GM19397 (cell line): ENCODE data around the gene SNED1.

ENCODE experiments used
- ATAC-seq: cut with Tn5 transposase; IDR thresholded peaks from one replicate; pipeline ENCODE4 v1.9.1; 2021; ENCODE audit warnings: mild to moderate bottlenecking, moderate library complexity; ENCODE audit not compliant: unreplicated experiment

Gene SNED1

DNA sequence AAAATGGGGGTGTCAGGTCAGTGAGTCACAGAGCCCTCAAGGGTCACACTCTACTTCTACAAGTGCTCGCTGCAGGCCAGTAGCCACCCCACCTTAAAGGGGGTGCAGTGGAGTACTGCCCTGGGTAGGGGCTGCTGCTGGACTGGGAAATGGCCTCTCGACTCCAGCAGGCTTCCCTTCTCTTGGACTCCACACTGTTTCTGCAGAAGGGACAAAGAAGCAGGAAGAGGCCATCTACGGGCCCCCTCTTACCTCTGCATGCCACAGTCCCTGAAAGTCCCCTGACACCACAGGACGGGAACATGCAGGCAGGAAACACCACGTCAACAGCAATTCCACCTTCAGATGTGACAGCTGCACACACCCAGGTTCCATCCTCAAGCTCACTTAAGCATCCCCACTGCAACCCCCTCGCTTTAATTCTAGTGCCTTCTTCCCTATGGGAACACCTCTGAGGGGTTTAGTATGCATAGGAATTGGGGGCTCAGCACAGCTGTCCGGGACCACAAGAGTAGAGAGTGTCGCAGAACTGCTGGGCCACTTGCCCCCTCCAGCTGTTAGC lies 22.3 kb downstream of the SNED1 start:
- ATAC-seq, result no peak

- ATAC-seq, result no peak
Observed at GRCh38 chr2:241025639-241026038, 27.2 kb downstream of the SNED1 start.

DNA sequence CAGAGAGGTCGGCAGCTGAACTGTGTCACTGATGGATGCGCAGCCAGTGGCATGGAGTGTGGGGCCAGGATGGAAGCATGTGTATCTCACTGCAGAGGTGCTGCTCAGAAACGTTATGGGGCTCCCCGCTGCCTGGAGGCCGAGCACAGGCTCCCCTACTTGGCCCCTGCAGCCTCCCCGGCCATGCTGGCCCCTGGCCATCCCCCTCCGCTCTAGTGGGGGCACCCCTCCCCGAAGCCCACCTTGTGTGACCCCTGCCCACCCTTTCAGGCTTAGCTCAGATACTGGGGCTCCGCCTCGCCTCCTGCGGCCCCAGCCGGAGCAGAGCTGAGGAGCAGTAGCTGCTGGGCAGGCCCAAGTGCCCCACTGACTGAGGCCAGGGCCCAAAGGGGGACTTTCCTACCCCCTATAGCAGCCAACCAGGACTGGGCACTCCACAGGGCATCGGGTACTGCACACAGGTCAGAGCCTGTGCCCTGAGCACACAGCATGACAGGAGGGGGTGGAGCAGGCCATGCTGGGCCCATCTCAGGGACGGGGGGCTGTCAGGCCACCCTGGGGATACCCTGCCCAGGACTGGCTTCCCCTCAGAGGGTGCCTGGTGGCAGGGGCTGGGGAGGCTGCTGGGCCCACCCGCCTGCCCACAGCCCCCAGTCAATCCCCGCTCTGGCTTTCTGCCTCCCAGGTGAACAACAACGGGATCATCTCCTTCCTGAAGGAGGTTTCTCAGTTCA lies 31.3 kb downstream of the SNED1 start:
- ATAC-seq, result no peak

DNA sequence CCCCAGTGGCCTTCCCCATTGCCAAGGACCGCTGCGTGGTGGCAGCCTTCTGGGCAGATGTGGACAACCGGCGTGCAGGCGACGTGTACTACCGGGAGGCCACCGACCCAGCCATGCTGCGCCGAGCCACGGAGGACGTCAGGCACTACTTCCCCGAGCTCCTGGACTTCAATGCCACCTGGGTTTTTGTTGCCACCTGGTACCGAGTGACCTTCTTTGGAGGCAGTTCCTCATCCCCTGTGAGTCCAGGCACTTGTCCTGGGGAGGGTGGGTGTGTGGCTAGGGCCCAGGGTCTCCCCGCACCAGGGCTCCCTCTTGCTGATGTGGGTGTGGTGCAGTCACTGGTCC lies 31.9 kb downstream of the SNED1 start:
- no peak for ATAC-seq

GRCh38 chr2:241030883-241031282 lies 32.5 kb downstream of the SNED1 start:
- ATAC-seq, result no peak

- ATAC-seq, result no peak
Observed at GRCh38 chr2:241031436-241032165, 33.2 kb downstream of the SNED1 start.

DNA sequence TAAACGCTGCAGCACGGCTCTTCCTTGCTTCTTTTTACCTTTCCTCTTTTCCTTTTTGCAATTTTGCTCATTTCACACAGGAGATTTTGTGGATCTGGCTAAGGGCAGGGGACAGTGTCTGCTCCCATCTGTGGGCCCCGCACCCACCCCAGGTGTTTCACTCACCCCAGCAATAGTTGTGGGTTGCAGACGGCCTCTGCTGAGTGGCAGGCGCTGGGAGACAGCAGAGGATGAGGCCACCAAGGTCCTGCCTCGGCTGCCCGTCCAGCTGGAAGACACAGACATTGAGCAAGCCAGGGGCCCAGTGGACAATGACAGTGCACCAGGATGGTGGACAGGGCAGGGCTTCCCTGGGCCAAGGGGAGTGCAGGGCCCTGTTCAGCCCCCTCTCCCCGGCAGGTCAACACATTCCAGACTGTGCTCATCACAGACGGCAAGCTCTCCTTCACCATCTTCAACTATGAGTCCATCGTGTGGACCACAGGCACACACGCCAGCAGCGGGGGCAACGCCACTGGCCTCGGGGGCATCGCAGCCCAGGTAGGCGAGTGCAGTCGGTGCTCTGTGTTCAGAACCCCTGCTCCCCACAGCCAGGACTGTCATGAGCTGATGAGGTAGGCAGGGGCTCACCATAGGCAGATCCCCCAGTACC lies 35.0 kb downstream of the SNED1 start:
- ATAC-seq, result no peak

DNA sequence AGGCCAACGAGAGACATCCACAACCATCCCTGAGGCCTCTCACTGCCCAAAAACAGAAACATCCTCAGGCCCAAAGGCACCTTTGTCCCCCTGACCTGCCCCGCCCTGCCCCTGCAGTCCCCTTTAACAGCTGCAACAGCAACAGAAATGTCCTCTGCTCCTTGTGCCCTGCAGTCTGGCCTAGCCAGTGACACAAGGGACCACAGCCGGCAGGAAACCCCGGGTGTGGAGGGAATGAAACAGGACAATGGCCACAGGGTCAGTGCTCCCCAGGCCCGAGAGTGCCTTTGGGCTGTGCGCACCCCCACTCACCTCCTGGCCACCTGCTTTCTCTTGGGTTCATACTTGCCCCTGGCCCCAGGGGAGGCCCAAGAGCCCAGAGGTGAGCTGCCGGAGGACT lies 35.6 kb downstream of the SNED1 start:
- ATAC-seq, result no peak

GRCh38 chr2:241034490-241035141 lies 36.2 kb downstream of the SNED1 start:
- ATAC-seq, result no peak

DNA sequence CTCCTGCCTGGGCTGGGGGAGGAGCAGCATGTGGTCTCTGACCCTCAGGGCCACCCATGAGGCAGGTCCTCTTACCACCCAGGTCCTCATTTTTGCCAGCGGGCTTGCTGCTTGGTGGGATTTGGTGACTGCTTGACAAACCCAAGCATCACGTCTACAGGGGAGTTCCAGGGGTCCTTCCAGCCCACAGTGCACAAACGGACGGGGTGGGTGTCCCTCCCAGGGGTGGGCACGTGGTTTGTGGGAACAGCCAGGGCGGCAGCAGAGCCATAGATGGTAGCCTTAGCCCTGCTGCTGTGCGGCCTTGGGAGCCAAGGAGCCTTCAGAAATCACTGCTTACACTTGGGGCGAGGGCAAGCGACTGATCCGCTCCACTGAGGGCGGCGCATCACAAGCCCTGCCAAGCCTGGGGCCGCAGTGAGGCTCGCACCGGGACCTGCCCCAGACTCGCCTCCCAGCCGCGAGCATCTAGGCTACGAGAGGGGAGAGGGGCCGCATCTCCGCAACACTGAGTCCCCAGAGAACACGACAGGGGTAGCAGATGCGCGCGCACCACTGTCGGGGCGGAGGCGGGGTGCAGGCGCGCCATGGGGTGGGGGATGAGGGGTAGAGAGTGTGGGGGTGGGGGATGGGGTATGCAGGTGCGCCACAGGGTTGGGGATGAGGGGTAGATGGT lies 36.9 kb downstream of the SNED1 start:
- no peak for ATAC-seq

DNA sequence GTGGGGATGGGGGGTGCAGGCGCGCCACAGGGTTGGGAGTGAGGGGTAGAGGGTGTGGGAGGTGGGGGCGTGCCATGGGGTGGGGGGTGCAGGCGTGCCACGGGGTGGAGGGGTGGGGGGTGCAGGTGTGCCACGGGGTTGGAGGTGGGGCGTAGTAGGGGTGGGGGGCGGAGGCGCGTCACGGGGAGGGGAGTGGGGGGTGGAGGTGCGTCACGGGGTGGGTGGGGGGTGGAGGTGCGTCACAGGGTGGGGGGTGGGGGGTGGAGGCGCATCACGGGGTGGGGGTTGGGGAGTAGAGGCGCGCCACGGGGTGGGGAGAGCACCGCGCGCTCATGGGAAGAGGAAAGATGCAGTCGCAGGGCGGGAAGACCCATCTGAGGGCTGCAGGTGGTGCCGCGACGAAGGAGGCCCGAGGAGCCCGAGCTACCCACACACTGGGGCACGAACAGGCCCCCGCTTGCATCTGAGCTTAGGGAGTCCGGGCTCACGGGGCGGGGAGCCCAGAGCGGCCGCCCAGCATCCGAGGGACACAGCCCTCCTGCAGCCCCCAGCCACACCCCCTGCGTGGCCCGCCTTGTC lies 37.5 kb downstream of the SNED1 start:
- ATAC-seq, result peak; percentile 15

GRCh38 chr2:241036397-241036963 lies 38.1 kb downstream of the SNED1 start:
- peak; percentile 61 for ATAC-seq

GRCh38 chr2:241036964-241037421 lies 38.6 kb downstream of the SNED1 start:
- no peak for ATAC-seq

- no peak for ATAC-seq
Observed at GRCh38 chr2:241037498-241037897, 39.1 kb downstream of the SNED1 start.

DNA sequence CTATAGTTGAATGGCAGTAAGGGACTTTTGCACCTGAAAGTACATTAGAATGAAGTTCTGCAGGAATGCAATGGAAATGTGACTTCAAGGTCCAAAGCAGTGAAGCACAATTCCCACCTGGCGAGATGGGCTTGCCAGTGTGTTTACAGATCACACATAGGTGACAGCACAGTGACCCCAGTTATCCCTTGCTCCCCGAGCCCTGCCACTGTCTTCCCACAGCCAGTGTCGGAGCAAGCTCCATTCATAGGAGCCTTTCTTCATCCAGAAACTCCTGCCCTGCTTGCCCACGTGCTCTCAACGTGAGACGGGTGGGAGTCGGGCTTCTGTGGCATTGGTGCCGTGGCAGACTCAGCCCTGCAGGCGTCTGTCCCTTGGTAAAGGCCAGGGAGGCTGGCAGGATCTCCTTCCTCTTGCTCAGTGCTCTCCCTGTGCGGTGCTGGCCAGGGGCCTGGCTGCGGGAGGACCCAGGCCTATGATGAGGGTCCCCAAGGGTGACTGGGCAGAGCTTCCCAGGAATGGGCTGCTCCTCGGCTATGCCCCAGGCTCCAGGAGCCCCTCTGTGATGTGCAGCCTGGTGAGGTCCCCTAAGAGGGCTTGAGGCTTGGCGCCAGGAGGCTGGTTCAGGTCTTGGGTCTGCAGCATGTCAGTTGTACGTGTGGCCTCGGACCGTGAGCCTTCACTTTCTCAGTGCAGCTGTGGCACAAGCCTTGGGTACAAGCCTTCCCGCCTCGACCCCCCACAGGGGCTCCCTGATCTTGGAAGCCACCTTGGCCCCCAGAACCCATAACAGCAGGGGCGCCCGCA lies 40.2 kb downstream of the SNED1 start:
- ATAC-seq, result no peak

DNA sequence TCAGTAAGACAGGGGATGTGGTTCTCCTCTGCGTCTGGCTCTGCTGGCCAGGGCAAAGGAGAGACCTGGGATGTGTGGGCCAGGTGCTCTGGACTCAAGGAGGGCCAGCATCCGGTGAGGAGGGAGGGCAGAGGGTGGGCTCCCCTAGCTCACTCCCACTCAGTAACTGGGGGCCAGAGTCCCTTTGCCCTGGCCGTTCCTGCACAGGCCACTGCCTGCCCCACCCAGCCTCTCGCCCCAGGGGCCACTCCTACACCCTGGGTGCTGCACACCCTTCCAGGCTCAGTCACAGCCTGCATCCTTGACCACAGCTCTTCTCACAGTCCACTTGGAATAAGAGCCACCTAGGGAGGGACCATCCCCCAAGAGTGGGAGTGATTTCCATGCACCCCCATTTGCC lies 41.0 kb downstream of the SNED1 start:
- ATAC-seq, result no peak

GRCh38 chr2:241040081-241040803 lies 41.8 kb downstream of the SNED1 start:
- ATAC-seq, result no peak

GRCh38 chr2:241041589-241042158 lies 43.3 kb downstream of the SNED1 start:
- ATAC-seq, result peak; percentile 67
